SJSA1 (cell line): Measurements from ENCODE around the gene AHRR. TPM values are rescaled to one million over a fixed set of nuclear protein-coding genes. Genes with fewer than 3 reads are reported as not detected.

Experiments used
- DNase-seq, 2 experiments: peaks; one replicate each; pipeline ENCODE4 v3.0.0-alpha.2; 2015 to 2020; ENCODE audit warnings: low spot score in 2 of 2, low read depth in 1 of 2
- H3K27ac ChIP-seq: fragments of 250-450 bp; sonication (Bioruptor Pico); 2 replicates; pipeline ENCODE4 v1.5.1; 2020; ENCODE audit warnings: mild to moderate bottlenecking, moderate library complexity
- H3K27me3 ChIP-seq: fragments of 250-450 bp; sonication (Bioruptor Pico); replicated peaks from 2 replicates; pipeline ENCODE4 v1.5.1; 2020; ENCODE audit warnings: mild to moderate bottlenecking, moderate library complexity
- H3K36me3 ChIP-seq: fragments of 250-450 bp; sonication (Bioruptor Pico); 2 replicates; pipeline ENCODE4 v1.5.1; 2020; ENCODE audit warnings: mild to moderate bottlenecking
- H3K4me1 ChIP-seq: fragments of 250-450 bp; sonication (Bioruptor Pico); replicated peaks from 2 replicates; pipeline ENCODE4 v1.6.1; 2021; ENCODE audit warnings: mild to moderate bottlenecking
- H3K4me3 ChIP-seq: fragments of 250-450 bp; sonication (Bioruptor Pico); 2 replicates; pipeline ENCODE4 v1.5.1; 2020; ENCODE audit warnings: mild to moderate bottlenecking
- H3K9me3 ChIP-seq: fragments of 250-450 bp; sonication (Bioruptor Pico); replicated peaks from 2 replicates; pipeline ENCODE4 v1.5.1; 2020; ENCODE audit warnings: mild to moderate bottlenecking
- total RNA-seq: library from RNA; depleted of rRNA; stranded (reverse); fragments of >200 nt; shearing (Covaris generic); gene quantifications from 2 replicates; pipeline ENCODE4 v1.2.3, GENCODE V29; 2014

AHRR gene
- total RNA-seq, 1 experiment from 2014 or later = 22.6 TPM

GRCh38 chr5:334903-335739, 13.6 kb downstream of the AHRR start:
- no peaks in the 10 kb centered on the region for H3K27me3 ChIP-seq
- DNase-seq = no peak
- no peaks in the 10 kb centered on the region for H3K4me1 ChIP-seq
- H3K9me3 ChIP-seq = no peaks in the 10 kb centered on the region
- no peaks in the 10 kb centered on the region for H3K36me3 ChIP-seq
- no peak overlapping the region for H3K27ac ChIP-seq
- no peak overlapping the region for H3K4me3 ChIP-seq

- DNase-seq = no peak
- H3K27me3 ChIP-seq = no peaks in the 10 kb centered on the region
- H3K36me3 ChIP-seq = no peaks in the 10 kb centered on the region
- no peak overlapping the region for H3K27ac ChIP-seq
- no peak overlapping the region for H3K4me3 ChIP-seq
- H3K9me3 ChIP-seq = no peaks in the 10 kb centered on the region
- H3K4me1 ChIP-seq = no peaks in the 10 kb centered on the region
Observed at GRCh38 chr5:335740-336038, 14.2 kb downstream of the AHRR start.

GRCh38 chr5:337563-338130, 16.1 kb downstream of the AHRR start:
- DNase-seq = peak in 1 of 2 experiments; percentile 25
- no peaks in the 10 kb centered on the region for H3K27me3 ChIP-seq
- H3K9me3 ChIP-seq = no peaks in the 10 kb centered on the region
- H3K36me3 ChIP-seq = no peaks in the 10 kb centered on the region
- no peaks in the 10 kb centered on the region for H3K4me1 ChIP-seq
- H3K4me3 ChIP-seq = no peak overlapping the region
- H3K27ac ChIP-seq = no peak overlapping the region

- DNase-seq = no peak
- Histone ChIP-seq H3K27ac (no peak overlapping the region), H3K36me3 (no peaks in the 10 kb centered on the region), H3K9me3 (no peaks in the 10 kb centered on the region), H3K4me3 (no peak overlapping the region), H3K27me3 (no peaks in the 10 kb centered on the region), H3K4me1 (peaks cover 12% of the 10 kb centered on the region)
Observed at GRCh38 chr5:342501-343460, 21.3 kb downstream of the AHRR start.

- Histone ChIP-seq H3K27ac (no peak overlapping the region), H3K4me3 (peak overlapping the region; percentile 39), H3K9me3 (no peaks in the 10 kb centered on the region), H3K4me1 (peaks cover 12% of the 10 kb centered on the region), H3K36me3 (no peaks in the 10 kb centered on the region), H3K27me3 (no peaks in the 10 kb centered on the region)
- DNase-seq = no peak
Observed at GRCh38 chr5:343461-344401, 22.2 kb downstream of the AHRR start.

GRCh38 chr5:344668-345067, 23.2 kb downstream of the AHRR start:
- H3K27me3 ChIP-seq = no peaks in the 10 kb centered on the region
- H3K9me3 ChIP-seq = no peaks in the 10 kb centered on the region
- no peak overlapping the region for H3K4me3 ChIP-seq
- no peak for DNase-seq
- H3K27ac ChIP-seq = no peak overlapping the region
- peaks cover 12% of the 10 kb centered on the region for H3K4me1 ChIP-seq
- H3K36me3 ChIP-seq = no peaks in the 10 kb centered on the region

GRCh38 chr5:345404-346195, 24.1 kb downstream of the AHRR start:
- Histone ChIP-seq H3K27me3 (no peaks in the 10 kb centered on the region), H3K4me1 (peaks cover 12% of the 10 kb centered on the region), H3K27ac (no peak overlapping the region), H3K36me3 (no peaks in the 10 kb centered on the region), H3K4me3 (no peak overlapping the region), H3K9me3 (no peaks in the 10 kb centered on the region)
- DNase-seq = no peak

- H3K4me1 ChIP-seq = peaks cover 12% of the 10 kb centered on the region
- DNase-seq = no peak
- no peaks in the 10 kb centered on the region for H3K9me3 ChIP-seq
- H3K36me3 ChIP-seq = 0 out of 2 replicates have a peak, but pooled peaks cover 1% of the 10 kb centered on the region
- no peaks in the 10 kb centered on the region for H3K27me3 ChIP-seq
- H3K4me3 ChIP-seq = no peak overlapping the region
- no peak overlapping the region for H3K27ac ChIP-seq
Observed at GRCh38 chr5:346229-346935, 24.9 kb downstream of the AHRR start.

GRCh38 chr5:347712-348284, 26.3 kb downstream of the AHRR start:
- H3K4me3 ChIP-seq = no peak overlapping the region
- H3K27ac ChIP-seq = no peak overlapping the region
- H3K4me1 ChIP-seq = peaks cover 12% of the 10 kb centered on the region
- H3K9me3 ChIP-seq = no peaks in the 10 kb centered on the region
- 0 out of 2 replicates have a peak, but pooled peaks cover 7% of the 10 kb centered on the region for H3K36me3 ChIP-seq
- DNase-seq = no peak
- no peaks in the 10 kb centered on the region for H3K27me3 ChIP-seq

GRCh38 chr5:348726-349125, 27.2 kb downstream of the AHRR start:
- no peak for DNase-seq
- peaks cover 4% of the 10 kb centered on the region for H3K4me1 ChIP-seq
- no peak overlapping the region for H3K27ac ChIP-seq
- no peaks in the 10 kb centered on the region for H3K27me3 ChIP-seq
- no peaks in the 10 kb centered on the region for H3K9me3 ChIP-seq
- peaks cover 9% of the 10 kb centered on the region for H3K36me3 ChIP-seq
- H3K4me3 ChIP-seq = no peak overlapping the region

GRCh38 chr5:350355-350754, 28.8 kb downstream of the AHRR start:
- Histone ChIP-seq H3K4me1 (no peaks in the 10 kb centered on the region), H3K4me3 (no peak overlapping the region), H3K36me3 (peaks cover 14% of the 10 kb centered on the region), H3K27ac (no peak overlapping the region), H3K9me3 (no peaks in the 10 kb centered on the region), H3K27me3 (no peaks in the 10 kb centered on the region)
- DNase-seq = peak in 1 of 2 experiments; percentile 44
